Neuronal stem cell (in vitro differentiated cells): Measurements from ENCODE around the gene COL11A2.

Experiments used
- DNase-seq: peaks from one replicate; pipeline ENCODE4 v3.0.0-alpha.2; 2013; ENCODE audit warnings: low spot score
- H2AFZ ChIP-seq: one replicate; pipeline ENCODE4 v1.6.1; 2013; ENCODE audit warnings: mild to moderate bottlenecking, low read length, inconsistent platforms
- H2AK5ac ChIP-seq: 2 replicates; pipeline ENCODE4 v1.6.1; 2013; ENCODE audit warnings: low read depth, mild to moderate bottlenecking, inconsistent platforms, low read length, moderate library complexity, mixed read lengths
- H2BK120ac ChIP-seq: 2 replicates; pipeline ENCODE4 v1.6.1; 2013; ENCODE audit warnings: low read depth, mild to moderate bottlenecking, inconsistent platforms, low read length, moderate library complexity, mixed read lengths
- H2BK12ac ChIP-seq: one replicate; pipeline ENCODE4 v1.6.1; 2013; ENCODE audit warnings: low read length, inconsistent platforms
- H2BK15ac ChIP-seq: 2 replicates; pipeline ENCODE4 v1.6.1; 2013; ENCODE audit warnings: mild to moderate bottlenecking, low read length, inconsistent platforms, mixed read lengths
- H2BK5ac ChIP-seq: one replicate; pipeline ENCODE4 v1.6.1; 2013; ENCODE audit warnings: inconsistent platforms, mild to moderate bottlenecking, low read length, moderate library complexity
- H3K14ac ChIP-seq: one replicate; pipeline ENCODE4 v1.6.1; 2013; ENCODE audit warnings: low read length, inconsistent platforms
- H3K18ac ChIP-seq: 2 replicates; pipeline ENCODE4 v1.6.1; 2013; ENCODE audit warnings: low read length, inconsistent platforms
- H3K23ac ChIP-seq: 2 replicates; pipeline ENCODE4 v1.6.1; 2013; ENCODE audit warnings: low read depth, mild to moderate bottlenecking, mixed read lengths, low read length, inconsistent platforms; ENCODE audit not compliant: poor library complexity
- H3K27ac ChIP-seq: replicated peaks from 3 replicates; pipeline ENCODE4 v1.5.1; 2013; ENCODE audit warnings: low read length, inconsistent platforms
- H3K27me3 ChIP-seq, 3 experiments: 2 replicates each; pipeline ENCODE4 v1.6.1; 2013; ENCODE audit warnings: low read length in 3 of 3, mild to moderate bottlenecking in 2 of 3, inconsistent platforms in 1 of 3, low read depth in 1 of 3, mixed read lengths in 1 of 3, moderate library complexity in 1 of 3; ENCODE audit not compliant: control insufficient read depth in 3 of 3, insufficient read depth in 3 of 3
- H3K36me3 ChIP-seq, 2 donors: replicated peaks in 1 of 2; 2 replicates each; pipeline ENCODE4 v1.6.1; 2013; ENCODE audit warnings: low read length in 2 of 2; ENCODE audit not compliant: control insufficient read depth in 2 of 2, insufficient read depth in 2 of 2
- H3K4ac ChIP-seq: 2 replicates; pipeline ENCODE4 v1.6.1; 2013; ENCODE audit warnings: inconsistent platforms, mild to moderate bottlenecking, low read length, moderate library complexity
- H3K4me1 ChIP-seq, 2 donors: 1 replicate in 1 of 2; 2 replicates in 1 of 2; pipeline ENCODE4 v1.6.1; 2013; ENCODE audit warnings: low read length in 2 of 2, low read depth in 1 of 2; ENCODE audit not compliant: control insufficient read depth in 2 of 2, insufficient read depth in 1 of 2
- H3K4me2 ChIP-seq: one replicate; pipeline ENCODE4 v1.6.1; 2013; ENCODE audit warnings: mild to moderate bottlenecking, low read length, inconsistent platforms; ENCODE audit not compliant: insufficient read depth, poor library complexity, severe bottlenecking
- H3K4me3 ChIP-seq, 2 donors: 2 replicates each; pipeline ENCODE4 v1.5.1; 2013; ENCODE audit warnings: low read length in 2 of 2, mild to moderate bottlenecking in 2 of 2, inconsistent platforms in 1 of 2, moderate library complexity in 1 of 2
- H3K79me1 ChIP-seq: one replicate; pipeline ENCODE4 v1.6.1; 2013; ENCODE audit warnings: low read depth, mild to moderate bottlenecking, inconsistent platforms, low read length, moderate library complexity
- H3K9ac ChIP-seq: one replicate; pipeline ENCODE4 v1.6.1; 2013; ENCODE audit warnings: mild to moderate bottlenecking, low read depth, low read length, inconsistent platforms; ENCODE audit not compliant: poor library complexity
- H3K9me3 ChIP-seq, 2 donors: replicated peaks in 1 of 2; 2 replicates each; pipeline versions ENCODE3 to v1.6.1; 2013; ENCODE audit warnings: low read length in 2 of 2, mild to moderate bottlenecking in 2 of 2, inconsistent platforms in 1 of 2, low read depth in 1 of 2, mixed read lengths in 1 of 2, moderate library complexity in 1 of 2; ENCODE audit not compliant: control insufficient read depth in 2 of 2, insufficient read depth in 1 of 2
- H4K8ac ChIP-seq: one replicate; pipeline ENCODE4 v1.6.1; 2013; ENCODE audit warnings: low read depth, mild to moderate bottlenecking, inconsistent platforms, low read length, moderate library complexity
- H4K91ac ChIP-seq: one replicate; pipeline ENCODE4 v1.6.1; 2013; ENCODE audit warnings: low read length, low read depth, mild to moderate bottlenecking, inconsistent platforms; ENCODE audit not compliant: poor library complexity
- WGBS, 2 donors: extraction: QIAGEN DNeasy Blood & Tissue Kit; methylation state at CpG; one replicate each; pipeline ENCODE4 v1.1.7; 2013; ENCODE audit warnings: missing lambda C conversion rate in 2 of 2, mixed read lengths in 1 of 2; ENCODE audit not compliant: insufficient read length in 2 of 2, insufficient replicate concordance in 1 of 2; ENCODE audit errors: extremely low coverage in 2 of 2; 5-methylcytosine and 5-hydroxymethylcytosine counted together

COL11A2 gene

GRCh38 chr6:33213166-33213988, 21.1 kb upstream of the COL11A2 start:
- Histone ChIP-seq H3K4me3 (peak overlapping the region; percentile 24 to 83), H2BK12ac (no peak overlapping the region), H3K23ac (peak overlapping the region; percentile 66), H3K14ac (peak overlapping the region; percentile 87), H3K79me1 (peaks cover 4% of the 10 kb centered on the region), H3K27ac (peak overlapping the region; percentile 19), H3K27me3 (peaks cover 0 to 26% (median 0%) of the 10 kb centered on the region in 3 experiments), H3K18ac (peak overlapping the region; percentile 96), H3K4me1 (peaks cover 15 to 46% of the 10 kb centered on the region in 2 donors), H2BK5ac (peak overlapping the region; percentile 9), H2AK5ac (peak overlapping the region; percentile 66), H4K8ac (peak overlapping the region; percentile 75), H3K4me2 (peak overlapping the region; percentile 93), H2BK15ac (no peak overlapping the region), H3K36me3 (peaks cover 16 to 38% of the 10 kb centered on the region in 2 donors), H2BK120ac (peak overlapping the region; percentile 14), H3K4ac (no peak overlapping the region), H3K9ac (peak overlapping the region; percentile 87), H4K91ac (no peak overlapping the region), H2AFZ (peak overlapping the region; percentile 58), H3K9me3 (no peaks in the 10 kb centered on the region)
- DNase-seq = no peak
- no CpG with 5 or more reads among the region's 43 CpGs for WGBS, 2 donors

- Histone ChIP-seq H3K79me1 (peaks cover 4% of the 10 kb centered on the region), H3K27me3 (peaks cover 0 to 26% (median 0%) of the 10 kb centered on the region in 3 experiments), H3K4me2 (peak overlapping the region; percentile 93), H2BK120ac (no peak overlapping the region), H3K18ac (peak overlapping the region; percentile 96), H2BK12ac (no peak overlapping the region), H3K9me3 (no peaks in the 10 kb centered on the region), H3K23ac (peak overlapping the region; percentile 66), H3K4me1 (peaks cover 15 to 46% of the 10 kb centered on the region in 2 donors), H3K27ac (no peak overlapping the region), H3K36me3 (peaks cover 16 to 38% of the 10 kb centered on the region in 2 donors), H2BK5ac (no peak overlapping the region), H2BK15ac (no peak overlapping the region), H3K14ac (no peak overlapping the region), H4K91ac (no peak overlapping the region), H2AFZ (peak overlapping the region; percentile 58), H4K8ac (no peak overlapping the region), H3K4ac (no peak overlapping the region), H3K9ac (peak overlapping the region; percentile 87), H3K4me3 (peak overlapping the region; percentile 24 to 83), H2AK5ac (no peak overlapping the region)
- DNase-seq = no peak
- WGBS, 2 donors = no CpG with 5 or more reads among the region's 6 CpGs
These were observed 20.5 kb upstream of the COL11A2 start for GRCh38 chr6:33212857-33213165.

GRCh38 chr6:33211666-33212422, 19.6 kb upstream of the COL11A2 start:
- DNase-seq = no peak

GRCh38 chr6:33211136-33211535, 18.9 kb upstream of the COL11A2 start:
- Histone ChIP-seq H2AFZ (no peak overlapping the region), H3K79me1 (peaks cover 4% of the 10 kb centered on the region), H4K91ac (no peak overlapping the region), H2BK12ac (no peak overlapping the region), H3K27ac (no peak overlapping the region), H3K18ac (no peak overlapping the region), H3K27me3 (peaks cover 0 to 23% (median 0%) of the 10 kb centered on the region in 3 experiments), H3K9me3 (no peaks in the 10 kb centered on the region), H4K8ac (no peak overlapping the region), H2BK120ac (no peak overlapping the region), H2AK5ac (no peak overlapping the region), H3K4me3 (no peak overlapping the region), H3K23ac (no peak overlapping the region), H3K14ac (no peak overlapping the region), H3K4ac (no peak overlapping the region), H2BK15ac (no peak overlapping the region), H3K4me2 (no peak overlapping the region), H3K36me3 (peaks cover 16 to 38% of the 10 kb centered on the region in 2 donors), H3K9ac (no peak overlapping the region), H3K4me1 (peaks cover 19 to 50% of the 10 kb centered on the region in 2 donors), H2BK5ac (no peak overlapping the region)
- WGBS, 2 donors = no CpG with 5 or more reads among the region's 17 CpGs
- DNase-seq = no peak

More at GRCh38 chr6:33211666-33212422, 19.6 kb upstream of the COL11A2 start:
- peaks cover 0 to 24% (median 0%) of the 10 kb centered on the region in 3 experiments for H3K27me3 ChIP-seq
- no peak overlapping the region for H3K27ac ChIP-seq
- no peak overlapping the region for H2BK5ac ChIP-seq
- peak overlapping the region; percentile 52 for H3K23ac ChIP-seq
- no peak overlapping the region for H4K91ac ChIP-seq
- H2AK5ac ChIP-seq = no peak overlapping the region
- H2BK15ac ChIP-seq = no peak overlapping the region
- H3K4me3 ChIP-seq = no peak overlapping the region
- H3K4me1 ChIP-seq = peaks cover 15 to 46% of the 10 kb centered on the region in 2 donors
- peaks cover 16 to 38% of the 10 kb centered on the region in 2 donors for H3K36me3 ChIP-seq
- no peak overlapping the region for H3K18ac ChIP-seq
- no peak overlapping the region for H3K4ac ChIP-seq
- H3K4me2 ChIP-seq = no peak overlapping the region
- peaks cover 4% of the 10 kb centered on the region for H3K79me1 ChIP-seq
- WGBS, 2 donors = no CpG with 5 or more reads among the region's 18 CpGs
- H2BK120ac ChIP-seq = no peak overlapping the region
- H3K14ac ChIP-seq = no peak overlapping the region
- H2AFZ ChIP-seq = no peak overlapping the region
- H3K9ac ChIP-seq = peak overlapping the region; percentile 21
- H2BK12ac ChIP-seq = no peak overlapping the region
- H4K8ac ChIP-seq = no peak overlapping the region
- no peaks in the 10 kb centered on the region for H3K9me3 ChIP-seq
